Activated T-cell treated with anti-CD3 and anti-CD28 coated beads, Interleukin-2, amount 50 U/mL, for 24 hours (primary cell): ENCODE measurements around the gene UBE2S.

Experiments
- DNase-seq: peaks from one replicate; pipeline ENCODE4 v3.0.0-alpha.2; 2020
- H3K27ac Mint-ChIP-seq: 2 replicates; pipeline ENCODE4 v1.8.0; 2020; ENCODE audit warnings: mild to moderate bottlenecking, mixed read lengths
- H3K27me3 Mint-ChIP-seq: 2 replicates; pipeline ENCODE4 v1.8.0; 2020; ENCODE audit warnings: mixed read lengths
- H3K36me3 Mint-ChIP-seq: 2 replicates; pipeline ENCODE4 v1.8.0; 2020; ENCODE audit warnings: low read depth, mixed read lengths
- H3K4me1 Mint-ChIP-seq: 2 replicates; pipeline ENCODE4 v1.8.0; 2020; ENCODE audit warnings: low read depth, mixed read lengths
- H3K4me3 Mint-ChIP-seq: 2 replicates; pipeline ENCODE4 v1.8.0; 2020; ENCODE audit warnings: mild to moderate bottlenecking, moderate library complexity, mixed read lengths
- H3K9me3 Mint-ChIP-seq: 2 replicates; pipeline ENCODE4 v1.8.0; 2020; ENCODE audit warnings: mixed read lengths

UBE2S gene

DNA sequence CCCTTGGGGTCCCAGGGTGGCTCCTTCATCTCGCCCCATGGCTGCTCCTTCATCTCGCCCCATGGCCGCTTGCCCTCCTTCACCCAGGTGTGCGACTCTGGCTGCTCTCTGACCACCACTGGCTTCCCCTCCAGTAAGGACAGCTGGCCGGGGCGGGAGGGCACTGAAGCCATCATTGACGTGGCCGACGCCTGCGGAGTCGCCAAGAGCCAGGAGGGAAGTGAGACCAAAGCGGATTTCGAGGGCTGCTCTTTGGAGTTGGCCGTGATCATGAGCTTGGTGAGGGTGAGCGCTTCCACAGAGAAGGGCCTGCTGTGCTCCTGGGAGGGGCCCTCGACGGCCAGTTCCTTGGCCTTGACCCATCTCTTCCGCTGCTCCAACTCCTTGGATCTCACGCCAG is 49.1 kb downstream of the UBE2S start:
- Mint-ChIP-seq H3K27me3 (peaks cover 33% of the 10 kb centered on the region), H3K4me1 (peaks cover 4% of the 10 kb centered on the region), H3K27ac (no peak overlapping the region), H3K9me3 (no peaks in the 10 kb centered on the region), H3K4me3 (no peak overlapping the region), H3K36me3 (no peaks in the 10 kb centered on the region)
- DNase-seq, result no peak

DNA sequence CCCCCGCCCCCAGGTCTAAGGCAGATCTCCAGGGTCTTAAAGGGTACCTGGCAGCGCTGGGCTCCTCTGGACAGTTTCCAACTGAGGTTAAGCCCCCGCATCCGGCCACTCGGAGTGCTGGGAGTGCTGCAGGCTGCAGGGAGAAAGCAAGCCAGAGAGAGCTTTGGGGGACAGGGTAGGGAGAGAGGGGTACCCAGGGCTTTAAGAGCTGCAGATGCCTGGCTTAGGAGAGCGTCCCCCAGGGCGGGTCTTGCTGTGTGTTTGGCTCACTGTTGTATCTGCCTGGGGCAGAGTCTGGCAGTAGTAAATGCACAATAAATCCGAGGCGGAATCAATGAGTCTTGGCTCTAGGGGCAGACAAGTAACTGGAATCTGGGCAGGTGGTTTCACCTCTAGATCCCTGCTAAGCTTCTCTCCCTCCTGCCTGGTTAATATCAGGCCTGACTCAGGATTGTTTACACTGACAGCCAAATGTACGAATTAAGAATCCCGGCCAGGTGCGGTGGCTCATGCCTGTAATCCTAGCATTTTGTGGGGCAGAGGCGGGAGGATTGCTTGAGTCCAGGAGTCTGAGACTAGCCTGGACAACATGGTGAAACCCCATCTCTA is 52.3 kb downstream of the UBE2S start:
- no peak for DNase-seq
- H3K4me1 Mint-ChIP-seq, result peaks cover 14% of the 10 kb centered on the region
- H3K27me3 Mint-ChIP-seq, result peaks cover 64% of the 10 kb centered on the region
- H3K36me3 Mint-ChIP-seq, result no peaks in the 10 kb centered on the region
- no peak overlapping the region for H3K4me3 Mint-ChIP-seq
- H3K9me3 Mint-ChIP-seq, result no peaks in the 10 kb centered on the region
- H3K27ac Mint-ChIP-seq, result no peak overlapping the region

DNA sequence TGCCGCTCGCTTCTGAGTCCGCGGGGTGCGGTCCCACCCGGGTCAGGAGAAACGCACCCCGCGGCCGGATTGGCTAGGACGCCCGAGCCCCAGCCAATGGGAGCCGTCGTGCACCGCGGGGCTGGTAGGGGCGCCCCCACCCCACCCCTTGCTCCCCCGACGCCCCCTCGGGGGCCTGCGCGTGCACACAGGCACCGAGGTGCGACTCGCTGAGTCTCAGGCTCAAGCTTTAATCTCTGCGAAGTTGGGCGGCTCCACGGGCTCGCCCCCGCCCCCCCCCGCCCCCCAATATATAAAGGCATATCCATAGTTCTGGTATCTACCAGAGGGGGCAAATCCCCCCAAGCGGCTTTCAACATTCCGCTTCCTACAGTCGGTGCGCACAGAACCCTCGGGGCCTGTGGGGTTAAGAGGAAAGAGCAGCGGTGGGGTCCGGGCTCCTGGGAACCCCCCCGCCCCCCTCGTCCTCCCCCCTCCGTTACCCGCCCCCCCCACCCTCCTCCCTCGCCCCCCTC is 52.8 kb downstream of the UBE2S start, which contains the start of gene COX6B2:
COX6B2 (minus strand) TSS at position 22 of the 515 bp plus-strand sequence. CDS start 198 bp downstream, outside the sequence.
- Mint-ChIP-seq H3K36me3 (no peaks in the 10 kb centered on the region), H3K27me3 (peaks cover 64% of the 10 kb centered on the region), H3K27ac (no peak within 1 kb of the TSS), H3K4me3 (peak within 1 kb of the TSS; percentile 54), H3K4me1 (peaks cover 14% of the 10 kb centered on the region), H3K9me3 (no peaks in the 10 kb centered on the region)
- no peak for DNase-seq

DNA sequence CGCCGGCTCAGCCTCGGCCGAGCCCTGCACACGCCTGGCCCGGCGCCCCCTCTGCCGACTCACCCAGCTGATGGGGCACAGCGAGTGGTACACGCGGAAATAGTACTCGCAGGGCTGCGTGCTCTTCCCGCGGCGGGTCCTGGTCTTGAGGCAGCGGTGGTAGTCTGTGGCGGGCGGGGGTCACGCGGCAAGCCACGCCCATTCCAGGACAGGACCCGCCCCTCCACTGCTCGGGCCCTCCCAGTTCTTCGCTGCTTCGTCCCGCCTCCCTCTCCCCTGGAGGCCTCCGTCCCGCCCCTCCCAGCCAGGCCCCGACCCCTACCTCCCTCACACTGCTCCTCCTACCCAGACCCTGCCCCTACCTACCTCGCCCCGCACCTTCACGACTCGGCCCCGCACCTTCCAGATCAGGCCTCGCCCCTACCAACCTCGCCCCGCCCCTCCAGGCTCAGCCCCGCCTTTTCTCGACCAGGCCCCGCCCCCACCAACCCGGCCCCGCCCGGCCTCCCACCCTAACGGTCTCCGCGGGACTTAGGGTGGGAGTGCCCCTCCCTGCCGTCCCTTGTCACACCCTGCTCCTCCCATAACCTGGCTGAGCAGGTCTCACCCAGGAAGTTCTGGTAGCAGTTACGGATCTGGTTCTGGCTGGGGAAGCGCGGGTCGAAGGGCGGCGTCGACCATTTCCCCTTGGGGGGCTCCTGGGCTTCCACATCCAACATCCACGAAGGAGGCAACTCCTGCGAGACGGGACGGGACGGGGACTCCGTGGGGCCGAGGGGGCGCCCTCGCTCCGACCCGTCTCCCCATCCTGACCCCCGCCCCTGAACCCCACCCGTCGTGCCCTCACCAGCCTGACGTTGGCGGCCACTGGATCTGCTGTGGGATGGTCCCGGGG is 53.5 kb downstream of the UBE2S start:
- Mint-ChIP-seq H3K27ac (no peak overlapping the region), H3K4me1 (peaks cover 14% of the 10 kb centered on the region), H3K36me3 (no peaks in the 10 kb centered on the region), H3K4me3 (peak overlapping the region; percentile 54), H3K9me3 (no peaks in the 10 kb centered on the region), H3K27me3 (peaks cover 64% of the 10 kb centered on the region)
- DNase-seq, result peak; percentile 70

DNA sequence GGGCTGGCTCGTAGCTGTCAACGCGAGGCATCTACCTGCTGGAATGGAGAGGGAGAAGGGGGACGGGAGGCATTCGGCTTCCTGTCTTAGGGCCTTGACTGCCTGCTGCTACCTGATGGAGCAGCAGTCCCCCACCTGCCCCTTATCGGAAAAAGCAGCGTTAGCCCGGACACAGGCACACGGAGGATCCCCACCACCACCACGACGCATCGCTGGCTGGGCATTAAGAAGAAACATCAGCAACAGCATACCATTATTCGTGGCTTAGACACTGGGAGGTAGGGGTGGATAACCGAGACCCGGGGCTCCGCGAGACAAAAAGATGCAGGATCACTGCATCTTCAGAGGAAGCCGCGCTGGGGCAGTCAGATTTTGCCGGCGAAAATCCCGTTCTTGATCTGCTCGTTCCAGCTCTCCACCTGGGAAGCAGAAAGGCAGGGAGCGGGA is 54.2 kb downstream of the UBE2S start:
- H3K27me3 Mint-ChIP-seq, result peaks cover 64% of the 10 kb centered on the region

DNA sequence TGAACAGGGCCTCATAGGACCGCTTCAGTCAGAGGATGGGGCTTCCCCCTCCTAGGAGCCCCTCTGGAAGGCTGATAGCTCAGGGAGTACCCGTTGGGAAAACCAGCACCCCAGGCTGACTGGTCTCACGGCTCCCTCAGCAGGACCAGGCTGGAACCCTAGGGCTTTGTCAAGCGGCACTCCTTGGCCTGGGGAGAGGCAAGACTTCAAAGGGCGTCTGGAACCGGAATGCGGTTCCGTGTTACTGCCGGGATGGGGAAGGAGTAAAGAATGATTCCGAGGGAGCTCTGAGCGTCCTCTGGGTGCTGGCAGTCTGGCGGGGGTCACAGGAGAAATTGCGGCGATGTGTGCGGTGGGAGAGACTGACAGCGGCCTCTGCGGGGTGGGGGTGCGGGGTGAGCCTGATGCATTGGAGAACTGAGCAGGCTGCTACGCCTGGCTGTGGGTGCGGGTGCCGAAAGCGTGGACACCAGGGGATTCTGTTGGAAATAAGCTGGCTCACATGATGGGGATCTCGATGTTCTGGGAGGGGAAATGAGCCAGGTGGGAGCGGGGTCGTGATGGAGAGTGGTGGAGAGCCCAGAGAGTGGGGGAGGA is 54.9 kb downstream of the UBE2S start:
- DNase-seq, result no peak
- H3K4me1 Mint-ChIP-seq, result peaks cover 14% of the 10 kb centered on the region
- peaks cover 64% of the 10 kb centered on the region for H3K27me3 Mint-ChIP-seq

More for the DNA sequence above, 54.2 kb downstream of the UBE2S start:
- peaks cover 14% of the 10 kb centered on the region for H3K4me1 Mint-ChIP-seq
- no peak for DNase-seq
- no peaks in the 10 kb centered on the region for H3K36me3 Mint-ChIP-seq
- H3K27ac Mint-ChIP-seq, result no peak overlapping the region
- H3K9me3 Mint-ChIP-seq, result no peaks in the 10 kb centered on the region
- H3K4me3 Mint-ChIP-seq, result peak overlapping the region; percentile 54

DNA sequence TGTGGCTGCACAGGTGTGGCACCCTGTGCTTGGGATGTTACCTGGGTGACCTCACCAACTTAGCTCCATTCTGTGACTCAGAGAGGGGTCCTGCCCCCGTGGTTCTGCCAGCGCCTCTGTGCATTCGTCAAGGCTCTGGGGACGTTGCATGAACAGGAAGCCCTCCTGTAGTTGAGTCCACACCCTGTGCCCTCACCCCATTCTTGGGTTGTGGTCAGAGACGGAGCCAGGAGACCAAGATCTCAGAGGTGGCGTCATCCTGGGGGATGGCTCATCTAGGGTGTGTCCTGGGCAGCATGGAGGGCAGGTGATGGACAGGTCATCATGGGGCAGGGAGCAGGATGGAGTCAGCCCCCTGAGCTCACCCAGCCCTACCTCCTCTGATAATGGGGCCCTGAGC is 55.5 kb downstream of the UBE2S start:
- no peaks in the 10 kb centered on the region for H3K9me3 Mint-ChIP-seq
- peaks cover 4% of the 10 kb centered on the region for H3K36me3 Mint-ChIP-seq
- H3K4me3 Mint-ChIP-seq, result no peak overlapping the region
- H3K4me1 Mint-ChIP-seq, result peaks cover 14% of the 10 kb centered on the region
- peaks cover 59% of the 10 kb centered on the region for H3K27me3 Mint-ChIP-seq
- no peak overlapping the region for H3K27ac Mint-ChIP-seq
- DNase-seq, result no peak

More for the DNA sequence above, 54.9 kb downstream of the UBE2S start:
- H3K4me3 Mint-ChIP-seq, result peak overlapping the region; percentile 54
- H3K36me3 Mint-ChIP-seq, result peaks cover 4% of the 10 kb centered on the region
- H3K9me3 Mint-ChIP-seq, result no peaks in the 10 kb centered on the region
- no peak overlapping the region for H3K27ac Mint-ChIP-seq

DNA sequence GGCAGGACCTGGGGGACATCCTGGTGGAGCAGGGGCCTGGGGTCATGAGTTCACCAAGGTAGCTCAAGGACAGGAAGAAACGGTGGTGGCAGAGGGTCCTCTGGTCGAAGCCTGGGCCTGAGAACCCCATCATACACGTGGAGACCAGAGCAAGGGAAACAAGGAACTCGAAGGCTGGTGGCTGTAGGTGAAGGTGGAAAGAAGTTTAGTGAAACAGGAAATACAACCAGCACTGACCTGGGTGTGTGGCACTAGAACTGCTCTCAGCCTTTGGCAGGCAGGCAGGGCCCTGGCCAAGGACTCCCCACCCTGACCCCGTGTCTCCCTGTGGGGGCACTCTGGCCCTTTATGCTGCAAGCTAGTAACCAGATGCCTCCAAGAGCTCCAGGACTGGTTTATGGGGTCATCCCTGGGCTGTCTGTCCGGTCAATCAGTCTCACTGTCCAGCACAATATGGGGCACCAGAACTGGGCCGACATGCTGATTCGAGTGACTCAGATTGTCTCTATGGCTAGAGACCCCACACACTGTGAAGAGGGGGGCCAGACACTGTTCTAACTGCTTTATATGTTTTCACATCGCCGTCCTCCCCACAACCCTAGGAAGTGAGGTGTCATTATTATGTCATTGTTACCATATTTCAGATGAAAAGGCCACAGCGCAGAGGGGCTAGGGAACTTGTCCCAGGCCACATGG is 56.8 kb downstream of the UBE2S start:
- Mint-ChIP-seq H3K9me3 (no peaks in the 10 kb centered on the region), H3K27ac (no peak overlapping the region), H3K36me3 (peaks cover 4% of the 10 kb centered on the region), H3K4me1 (peaks cover 14% of the 10 kb centered on the region), H3K27me3 (peaks cover 47% of the 10 kb centered on the region), H3K4me3 (no peak overlapping the region)
- DNase-seq, result no peak
